GM23338 (cell line): ENCODE measurements around the gene LDB3. TPM values are rescaled to one million over a fixed set of nuclear protein-coding genes. Genes with fewer than 3 reads are reported as not detected.

ENCODE experiments used
- ATAC-seq: fragments of 200-7000 bp; cut with Tn5 transposase; 3 replicates; pipeline ENCODE4 v1.9.1; 2020
- DNase-seq: peaks from one replicate; pipeline ENCODE4 v3.0.0-alpha.2; 2015; ENCODE audit warnings: low spot score
- H2AFZ ChIP-seq: fragments of 200-600 bp; sonication (generic); 2 replicates; pipeline ENCODE4 v1.8.0; 2016; ENCODE audit warnings: antibody characterized with exemption, mild to moderate bottlenecking, moderate library complexity
- H3F3A ChIP-seq: fragments of 200-600 bp; sonication (generic); replicated peaks from 2 replicates; pipeline ENCODE4 v1.8.0; 2017; ENCODE audit warnings: antibody characterized with exemption, mixed run types, low read depth
- H3K27ac ChIP-seq: fragments of 200-600 bp; sonication (generic); 2 replicates; pipeline ENCODE4 v1.6.1; 2016; ENCODE audit warnings: low read depth
- H3K27me3 ChIP-seq: fragments of 200-600 bp; sonication (generic); 2 replicates; pipeline ENCODE4 v1.8.0; 2016; ENCODE audit warnings: mild to moderate bottlenecking, mixed run types, moderate library complexity; ENCODE audit not compliant: insufficient read depth
- H3K36me3 ChIP-seq: fragments of 200-600 bp; sonication (generic); 2 replicates; pipeline ENCODE4 v1.8.0; 2016; ENCODE audit warnings: mild to moderate bottlenecking; ENCODE audit not compliant: insufficient read depth
- H3K4me1 ChIP-seq: fragments of 200-600 bp; sonication (generic); 2 replicates; pipeline ENCODE4 v1.8.0; 2016; ENCODE audit warnings: mild to moderate bottlenecking, moderate library complexity; ENCODE audit not compliant: insufficient read depth
- H3K4me2 ChIP-seq: fragments of 200-600 bp; sonication (generic); 2 replicates; pipeline ENCODE4 v1.7.1; 2017; ENCODE audit warnings: mixed run types
- H3K4me3 ChIP-seq: fragments of 200-600 bp; sonication (generic); 2 replicates; pipeline ENCODE4 v1.6.1; 2016; ENCODE audit warnings: mixed run types
- H3K79me2 ChIP-seq: fragments of 200-600 bp; sonication (generic); replicated peaks from 2 replicates; pipeline ENCODE4 v1.8.0; 2017; ENCODE audit warnings: mild to moderate bottlenecking; ENCODE audit not compliant: insufficient read depth
- H3K9me2 ChIP-seq: fragments of 200-600 bp; sonication (generic); 2 replicates; pipeline ENCODE4 v1.8.0; 2017; ENCODE audit not compliant: insufficient read depth
- H4K20me1 ChIP-seq: fragments of 200-600 bp; sonication (generic); replicated peaks from 2 replicates; pipeline ENCODE4 v1.8.0; 2017; ENCODE audit warnings: mild to moderate bottlenecking; ENCODE audit not compliant: insufficient read depth
- H3K27ac Mint-ChIP-seq: 2 replicates; pipeline ENCODE4 v1.8.0; 2020; ENCODE audit warnings: inconsistent platforms, mild to moderate bottlenecking, moderate library complexity, mixed read lengths
- H3K27me3 Mint-ChIP-seq: 3 replicates; pipeline ENCODE4 v1.8.0; 2022; ENCODE audit warnings: low read depth, mild to moderate bottlenecking, moderate library complexity, mixed read lengths, inconsistent platforms; ENCODE audit not compliant: insufficient read depth, poor library complexity
- H3K36me3 Mint-ChIP-seq: 3 replicates; pipeline ENCODE4 v1.8.0; 2021; ENCODE audit warnings: low read depth, mild to moderate bottlenecking, inconsistent platforms, moderate library complexity, mixed read lengths
- H3K4me1 Mint-ChIP-seq: 3 replicates; pipeline ENCODE4 v1.8.0; 2020; ENCODE audit warnings: mild to moderate bottlenecking, inconsistent platforms, mixed read lengths
- H3K4me3 Mint-ChIP-seq: 3 replicates; pipeline ENCODE4 v1.8.0; 2021; ENCODE audit warnings: moderate library complexity, mild to moderate bottlenecking, inconsistent platforms, mixed read lengths
- H3K9me3 Mint-ChIP-seq: 3 replicates; pipeline ENCODE4 v1.8.0; 2020; ENCODE audit warnings: moderate library complexity, mild to moderate bottlenecking, inconsistent platforms, mixed read lengths
- CTCF ChIP-seq, 2 experiments: fragments of 200-600 bp in 1 of 2; sonication (generic) in 1 of 2; conservative IDR thresholded peaks; 2 replicates each; pipeline versions ENCODE4 v1.5.1 to v1.6.1; 2016 to 2017; ENCODE audit warnings: antibody characterized with exemption in 2 of 2, low read depth in 2 of 2, mild to moderate bottlenecking in 2 of 2, moderate library complexity in 1 of 2
- EZH2 ChIP-seq: fragments of 200-600 bp; sonication (generic); IDR thresholded peaks from one replicate; pipeline ENCODE4 v1.8.0; 2017; ENCODE audit warnings: antibody characterized with exemption, mild to moderate bottlenecking, low read depth; ENCODE audit not compliant: unreplicated experiment
- EZH2phosphoT487 ChIP-seq: fragments of 200-600 bp; sonication (generic); IDR thresholded peaks from one replicate; pipeline ENCODE4 v1.8.1; 2018; ENCODE audit warnings: antibody characterized with exemption; ENCODE audit not compliant: unreplicated experiment
- JUNB ChIP-seq: IDR thresholded peaks from one replicate; pipeline ENCODE4 v1.6.1; 2016; ENCODE audit warnings: antibody characterized with exemption; ENCODE audit not compliant: unreplicated experiment
- NANOG ChIP-seq: IDR thresholded peaks from 2 replicates; pipeline ENCODE4 v1.6.1; 2016; ENCODE audit warnings: antibody characterized with exemption, borderline replicate concordance
- POLR2AphosphoS5 ChIP-seq: IDR thresholded peaks from 2 replicates; pipeline ENCODE4 v1.6.1; 2016; ENCODE audit warnings: antibody characterized with exemption, low read depth
- REST ChIP-seq: IDR thresholded peaks from one replicate; pipeline ENCODE4 v1.6.1; 2018; ENCODE audit warnings: antibody characterized with exemption; ENCODE audit not compliant: unreplicated experiment
- STAT1 ChIP-seq: IDR thresholded peaks from one replicate; pipeline ENCODE4 v1.6.1; 2016; ENCODE audit warnings: antibody characterized with exemption; ENCODE audit not compliant: unreplicated experiment
- ZNF114 ChIP-seq: fragments of 250-450 bp; sonication (Bioruptor Pico); IDR thresholded peaks from 2 replicates; pipeline ENCODE4 v1.5.0; 2020; ENCODE audit warnings: mild to moderate bottlenecking, moderate library complexity
- ZNF331 ChIP-seq: fragments of 250-450 bp; sonication (Bioruptor Pico); IDR thresholded peaks from 2 replicates; pipeline ENCODE4 v1.5.0; 2020; ENCODE audit warnings: low read depth, mild to moderate bottlenecking, moderate library complexity
- ZNF462 ChIP-seq: fragments of 250-450 bp; sonication (Bioruptor Pico); IDR thresholded peaks from 2 replicates; pipeline ENCODE4 v1.5.0; 2020; ENCODE audit warnings: mild to moderate bottlenecking, moderate library complexity
- polyA plus RNA-seq: library from polyadenylated mRNA; unstranded; fragments of >200 nt; fragmentation: Nextera tagmentation; extraction: Ambion mirVana; gene quantifications from 2 replicates; pipeline ENCODE4 v1.2.1, GENCODE V29; 2016
- total RNA-seq: library from RNA; depleted of rRNA; stranded (reverse); fragments of >200 nt; shearing (Covaris generic); gene quantifications from 2 replicates; pipeline ENCODE4 v1.2.3, GENCODE V29; 2014

LDB3 gene
- total and polyA plus RNA-seq, 2 experiments from 2014 or later: 0.14 to 0.16 TPM

GRCh38 chr10:86670290-86670811, 2.0 kb downstream of the LDB3 start:
- H3K4me2 ChIP-seq: no peak overlapping the region
- H3K36me3 ChIP-seq: no peaks in the 10 kb centered on the region
- peak overlapping the region; percentile 62; the same call in 1 of the 2 replicates for H3K27ac Mint-ChIP-seq
- H3K27me3 ChIP-seq: no peaks in the 10 kb centered on the region
- peaks cover 2% of the 10 kb centered on the region; the same call in 1 of the 2 replicates for H3K4me1 ChIP-seq
- no peaks in the 10 kb centered on the region for H3K9me2 ChIP-seq
- H3K4me3 Mint-ChIP-seq: no peak overlapping the region
- H2AFZ ChIP-seq: no peak overlapping the region
- no peaks in the 10 kb centered on the region for H3F3A ChIP-seq
- H4K20me1 ChIP-seq: no peaks in the 10 kb centered on the region
- no peaks in the 10 kb centered on the region for H3K9me3 Mint-ChIP-seq
- H3K4me3 ChIP-seq: no peak overlapping the region
- no peak overlapping the region for H3K27ac ChIP-seq
- H3K36me3 Mint-ChIP-seq: no peaks in the 10 kb centered on the region
- no peaks in the 10 kb centered on the region for H3K79me2 ChIP-seq
- TF ChIP-seq STAT1: no peak
- ATAC-seq (no peak), DNase-seq (no peak)
- peaks cover 60% of the 10 kb centered on the region for H3K4me1 Mint-ChIP-seq
- peaks cover 6% of the 10 kb centered on the region for H3K27me3 Mint-ChIP-seq

GRCh38 chr10:86670876-86671275, 2.6 kb downstream of the LDB3 start:
- Mint-ChIP-seq H3K36me3 (no peaks in the 10 kb centered on the region), H3K4me1 (peaks cover 59% of the 10 kb centered on the region), H3K4me3 (no peak overlapping the region), H3K27ac (no peak overlapping the region), H3K9me3 (no peaks in the 10 kb centered on the region), H3K27me3 (peaks cover 6% of the 10 kb centered on the region)
- no peak for DNase-seq
- Histone ChIP-seq H3K36me3 (no peaks in the 10 kb centered on the region), H3K27me3 (no peaks in the 10 kb centered on the region), H3F3A (no peaks in the 10 kb centered on the region), H3K4me1 (peaks cover 2% of the 10 kb centered on the region; the same call in 1 of the 2 replicates), H3K4me2 (no peak overlapping the region), H3K79me2 (no peaks in the 10 kb centered on the region), H2AFZ (no peak overlapping the region), H4K20me1 (no peaks in the 10 kb centered on the region), H3K4me3 (no peak overlapping the region), H3K27ac (no peak overlapping the region), H3K9me2 (no peaks in the 10 kb centered on the region)
- no peak for ATAC-seq
- TF ChIP-seq ZNF114: no peak
- no peak for TF ChIP-seq JUNB
- TF ChIP-seq NANOG: no peak
- no peak for TF ChIP-seq EZH2
- no peak for TF ChIP-seq ZNF331
- no peak for TF ChIP-seq POLR2AphosphoS5
- TF ChIP-seq REST: no peak
- no peak for TF ChIP-seq EZH2phosphoT487
- TF ChIP-seq STAT1: no peak
- TF ChIP-seq CTCF (conservative IDR thresholded peaks at IDR 0.05; ENCODE audit: low read depth in 2 of 2): no peak
- TF ChIP-seq ZNF462: no peak
